ENCODE data around the gene NCSTN. TPM values are rescaled to one million over a fixed set of nuclear protein-coding genes. Genes with fewer than 3 reads are reported as not detected.

NCSTN gene
- total and polyA plus RNA-seq, 2 of the 13 experiments (the other 11 are each of a cell fraction or from before 2014, with no cell fraction given), result 44.2 to 247 TPM

DNA sequence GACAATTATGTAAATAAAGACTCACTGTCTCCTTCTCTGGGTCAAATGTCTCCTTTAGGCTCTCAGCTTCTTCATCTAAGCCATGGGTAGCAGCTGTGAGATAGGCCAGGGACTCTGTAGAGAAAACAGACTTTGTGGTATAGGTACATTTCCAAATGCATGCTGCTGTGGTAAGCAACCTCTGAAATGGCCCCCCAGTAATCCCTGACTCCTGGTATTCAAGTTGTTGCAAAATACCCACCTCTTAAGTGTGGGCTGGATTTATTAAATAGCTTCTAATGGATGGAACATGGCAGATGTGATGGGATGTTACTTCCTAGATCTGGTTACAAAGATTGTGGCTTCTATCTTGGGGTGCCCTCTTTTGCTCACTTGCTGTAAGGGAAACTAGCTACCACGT lies 47.1 kb upstream of the NCSTN start:
- no TSS peak for BruUV-seq (replicated peaks)
- ChIA-PET CTCF (ENCODE audit: low intra/inter-chr PET ratio, low total read pairs) (no interaction called here), POLR2A (interaction anchor here (0.9 kb wide), 1 partner anchor 11 kb away, joined by 3 read pairs; the partner anchor contains the start of gene PEX19)
- DNase-seq (ENCODE audit: low spot score) (no peak), FAIRE-seq (no peak), ATAC-seq (no peak)
- peaks cover 12% of the 10 kb centered on the region for H4K20me1 ChIP-seq (ENCODE audit: insufficient read depth, low read length)
- H3K27me3 ChIP-seq (ENCODE audit: control insufficient read depth in 1 of 2, insufficient read depth in 2 of 2, low read length in 2 of 2), result no peaks in the 10 kb centered on the region
- no peak overlapping the region for H2AFZ ChIP-seq (ENCODE audit: low read length)
- in situ Hi-C loops (cut with HindIII; ENCODE audit: extremely low pct_ligation_motif_present, low pct_unique_long_range_greater_than_20kb), result no loop called here
- peaks cover 57 to 94% of the 10 kb centered on the region in 2 experiments for H3K36me3 ChIP-seq (replicated peaks in 1 of 2; ENCODE audit: control insufficient read depth in 1 of 2, insufficient read depth in 2 of 2, low read length in 2 of 2)
- H3K79me2 ChIP-seq (ENCODE audit: insufficient read depth, low read length), result no peaks in the 10 kb centered on the region
- peaks cover 8% of the 10 kb centered on the region for H3K4me1 ChIP-seq (ENCODE audit: insufficient read depth, low read length)
- H3K4me3 ChIP-seq (replicated peaks in 1 of 3; ENCODE audit: insufficient read depth in 1 of 3, low read depth in 2 of 3, low read length in 3 of 3), result no peak overlapping the region
- H3K4me2 ChIP-seq (ENCODE audit: low read depth, low read length), result no peak overlapping the region
- no peak overlapping the region for H3K9ac ChIP-seq (ENCODE audit: insufficient read depth, low read depth, low read length)
- no peaks in the 10 kb centered on the region for H3K9me3 ChIP-seq (ENCODE audit: low read length)
- WGBS (ENCODE audit: low lambda C conversion rate), result 100% methylated on average over 1 of the region's 1 CpG
- no peak for TF ChIP-seq HMG20A (CRISPR knock-in tag; IDR thresholded peaks at IDR 0.05; ENCODE audit: borderline replicate concordance)
- TF ChIP-seq, protein P1, sequence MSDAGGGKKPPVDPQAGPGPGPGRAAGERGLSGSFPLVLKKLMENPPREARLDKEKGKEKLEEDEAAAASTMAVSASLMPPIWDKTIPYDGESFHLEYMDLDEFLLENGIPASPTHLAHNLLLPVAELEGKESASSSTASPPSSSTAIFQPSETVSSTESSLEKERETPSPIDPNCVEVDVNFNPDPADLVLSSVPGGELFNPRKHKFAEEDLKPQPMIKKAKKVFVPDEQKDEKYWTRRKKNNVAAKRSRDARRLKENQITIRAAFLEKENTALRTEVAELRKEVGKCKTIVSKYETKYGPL (CRISPR knock-in tag; IDR thresholded peaks at IDR 0.05), result no peak
- TF ChIP-seq ZEB1 (IDR thresholded peaks at IDR 0.05; ENCODE audit: insufficient replicate concordance, low read depth), result no peak
- TF ChIP-seq ZNF792 (CRISPR knock-in tag; IDR thresholded peaks at IDR 0.05), result no peak
- TF ChIP-seq NKX3-1 (CRISPR knock-in tag; IDR thresholded peaks at IDR 0.05), result no peak
- TF ChIP-seq ZNF18 (CRISPR knock-in tag; IDR thresholded peaks at IDR 0.05; ENCODE audit: insufficient replicate concordance), result no peak
- TF ChIP-seq ZBTB8A (CRISPR knock-in tag; IDR thresholded peaks at IDR 0.05; ENCODE audit: borderline replicate concordance, low read depth), result no peak
- TF ChIP-seq, protein P2, sequence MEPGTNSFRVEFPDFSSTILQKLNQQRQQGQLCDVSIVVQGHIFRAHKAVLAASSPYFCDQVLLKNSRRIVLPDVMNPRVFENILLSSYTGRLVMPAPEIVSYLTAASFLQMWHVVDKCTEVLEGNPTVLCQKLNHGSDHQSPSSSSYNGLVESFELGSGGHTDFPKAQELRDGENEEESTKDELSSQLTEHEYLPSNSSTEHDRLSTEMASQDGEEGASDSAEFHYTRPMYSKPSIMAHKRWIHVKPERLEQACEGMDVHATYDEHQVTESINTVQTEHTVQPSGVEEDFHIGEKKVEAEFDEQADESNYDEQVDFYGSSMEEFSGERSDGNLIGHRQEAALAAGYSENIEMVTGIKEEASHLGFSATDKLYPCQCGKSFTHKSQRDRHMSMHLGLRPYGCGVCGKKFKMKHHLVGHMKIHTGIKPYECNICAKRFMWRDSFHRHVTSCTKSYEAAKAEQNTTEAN (CRISPR knock-in tag; conservative IDR thresholded peaks at IDR 0.05), result no peak
- no peak for TF ChIP-seq ZMAT3 (CRISPR knock-in tag; conservative IDR thresholded peaks at IDR 0.05)
- TF ChIP-seq NR2F1 (CRISPR knock-in tag; IDR thresholded peaks at IDR 0.05), result no peak
- TF ChIP-seq ZNF333 (CRISPR knock-in tag; IDR thresholded peaks at IDR 0.05; ENCODE audit: borderline replicate concordance), result no peak
- no peak for TF ChIP-seq FOXK2 (IDR thresholded peaks at IDR 0.05)
- TF ChIP-seq ZNF589 (CRISPR knock-in tag; conservative IDR thresholded peaks at IDR 0.05), result no peak
- TF ChIP-seq, protein P3, sequence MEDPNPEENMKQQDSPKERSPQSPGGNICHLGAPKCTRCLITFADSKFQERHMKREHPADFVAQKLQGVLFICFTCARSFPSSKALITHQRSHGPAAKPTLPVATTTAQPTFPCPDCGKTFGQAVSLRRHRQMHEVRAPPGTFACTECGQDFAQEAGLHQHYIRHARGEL (CRISPR knock-in tag; IDR thresholded peaks at IDR 0.05), result no peak
- TF ChIP-seq RELA (CRISPR knock-in tag; IDR thresholded peaks at IDR 0.05), result no peak
- TF ChIP-seq ZNF598 (CRISPR knock-in tag; IDR thresholded peaks at IDR 0.05; ENCODE audit: borderline replicate concordance), result no peak
- H3K27ac ChIP-seq (ENCODE audit: extremely low read length, insufficient read depth, low read length), result no peak overlapping the region
- intact Hi-C loops (cut with micrococcal nuclease; ENCODE audit: unreplicated experiment), result no loop called here

All from HepG2 (cell line).